Kidney epithelial cell (primary cell): Measurements from ENCODE around the gene ABHD16A. TPM values are rescaled to one million over a fixed set of nuclear protein-coding genes. Genes with fewer than 3 reads are reported as not detected.

Source experiments
- DNase-seq: peaks from one replicate; pipeline ENCODE4 v3.0.0-alpha.2; 2010; ENCODE audit warnings: low read depth
- H3K27me3 ChIP-seq: 2 replicates; pipeline ENCODE4 v1.6.0; 2011; ENCODE audit warnings: low read length; ENCODE audit not compliant: control insufficient read depth, insufficient read depth
- H3K36me3 ChIP-seq: 2 replicates; pipeline ENCODE4 v1.5.1; 2011; ENCODE audit warnings: low read length; ENCODE audit not compliant: control insufficient read depth, insufficient read depth
- H3K4me3 ChIP-seq: 2 replicates; pipeline ENCODE4 v1.5.1; 2011; ENCODE audit warnings: low read depth, mild to moderate bottlenecking, control low read depth, low read length
- total RNA-seq: library from RNA; depleted of rRNA; stranded (reverse); fragments of >200 nt; gene quantifications from 2 replicates; pipeline ENCODE4 v1.2.3, GENCODE V29; 2015
- TF ChIP-seq, protein P1 (sequence below): IDR thresholded peaks from 2 replicates; pipeline ENCODE4 v1.5.1; 2011; ENCODE audit warnings: mild to moderate bottlenecking, moderate library complexity, low read length, control low read depth, inconsistent platforms; ENCODE audit not compliant: insufficient read depth, poor library complexity, severe bottlenecking

The ABHD16A gene
- total RNA-seq, 1 donor from 2014 or later = 43.8 TPM

DNA sequence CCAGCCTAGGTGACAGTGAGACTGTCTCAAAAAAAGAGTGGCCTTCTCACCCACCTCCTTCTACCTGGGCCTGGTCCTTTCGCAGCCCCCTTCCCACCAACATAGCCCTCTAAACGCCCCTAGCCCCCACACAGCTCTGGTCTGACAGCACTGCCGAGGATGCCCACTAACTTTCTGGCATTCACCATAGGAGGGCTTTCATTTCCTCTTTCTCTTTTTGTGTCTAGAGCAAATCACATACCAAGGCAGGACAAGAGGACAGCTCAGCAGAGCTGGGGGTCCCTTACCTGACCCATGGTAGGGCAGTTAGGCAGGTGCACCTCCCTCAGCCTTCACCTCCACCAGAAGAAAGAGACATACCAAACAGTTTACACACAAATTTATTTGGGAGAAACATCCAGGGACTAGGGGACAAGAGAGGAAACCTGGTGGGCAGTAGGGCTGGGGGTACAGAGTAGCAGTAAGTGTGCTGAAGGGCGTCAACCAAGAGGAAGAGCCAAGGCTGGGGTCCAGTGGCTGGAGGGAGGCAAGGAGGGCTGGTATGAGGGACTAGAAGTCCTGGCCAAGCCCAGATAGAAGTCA lies 26.7 kb downstream of the ABHD16A start:
- no peak overlapping the region for H3K4me3 ChIP-seq
- TF ChIP-seq, protein P1, sequence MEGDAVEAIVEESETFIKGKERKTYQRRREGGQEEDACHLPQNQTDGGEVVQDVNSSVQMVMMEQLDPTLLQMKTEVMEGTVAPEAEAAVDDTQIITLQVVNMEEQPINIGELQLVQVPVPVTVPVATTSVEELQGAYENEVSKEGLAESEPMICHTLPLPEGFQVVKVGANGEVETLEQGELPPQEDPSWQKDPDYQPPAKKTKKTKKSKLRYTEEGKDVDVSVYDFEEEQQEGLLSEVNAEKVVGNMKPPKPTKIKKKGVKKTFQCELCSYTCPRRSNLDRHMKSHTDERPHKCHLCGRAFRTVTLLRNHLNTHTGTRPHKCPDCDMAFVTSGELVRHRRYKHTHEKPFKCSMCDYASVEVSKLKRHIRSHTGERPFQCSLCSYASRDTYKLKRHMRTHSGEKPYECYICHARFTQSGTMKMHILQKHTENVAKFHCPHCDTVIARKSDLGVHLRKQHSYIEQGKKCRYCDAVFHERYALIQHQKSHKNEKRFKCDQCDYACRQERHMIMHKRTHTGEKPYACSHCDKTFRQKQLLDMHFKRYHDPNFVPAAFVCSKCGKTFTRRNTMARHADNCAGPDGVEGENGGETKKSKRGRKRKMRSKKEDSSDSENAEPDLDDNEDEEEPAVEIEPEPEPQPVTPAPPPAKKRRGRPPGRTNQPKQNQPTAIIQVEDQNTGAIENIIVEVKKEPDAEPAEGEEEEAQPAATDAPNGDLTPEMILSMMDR = no peak
- H3K36me3 ChIP-seq = peaks cover 1% of the 10 kb centered on the region
- DNase-seq = no peak
- H3K27me3 ChIP-seq = no peaks in the 10 kb centered on the region

DNA sequence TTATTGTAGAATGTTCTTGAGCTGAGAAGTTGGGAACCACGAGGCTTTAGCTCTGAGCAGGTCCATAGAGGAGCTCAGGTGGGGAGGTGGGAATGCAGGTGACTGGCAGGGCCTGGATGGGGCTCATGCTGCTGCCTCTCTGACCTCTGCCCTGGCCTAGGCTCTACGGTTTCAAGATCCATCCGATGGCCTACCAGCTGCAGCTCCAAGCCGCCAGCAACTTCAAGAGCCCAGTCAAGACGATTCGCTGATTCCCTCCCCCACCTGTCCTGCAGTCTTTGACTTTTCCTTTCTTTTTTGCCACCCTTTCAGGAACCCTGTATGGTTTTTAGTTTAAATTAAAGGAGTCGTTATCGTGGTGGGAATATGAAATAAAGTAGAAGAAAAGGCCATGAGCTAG lies 33.4 kb downstream of the ABHD16A start, which contains the start of gene LY6G5B:
Gene LY6G5B (plus strand): TSS at position 301 of the 400 bp plus-strand sequence. CDS start 975 bp downstream, outside the sequence.
- H3K27me3 ChIP-seq = no peaks in the 10 kb centered on the region
- no peak within 1 kb of the TSS for H3K4me3 ChIP-seq
- peaks cover 14% of the 10 kb centered on the region for H3K36me3 ChIP-seq
- TF ChIP-seq, protein P1 = no peak
- no peak for DNase-seq

DNA sequence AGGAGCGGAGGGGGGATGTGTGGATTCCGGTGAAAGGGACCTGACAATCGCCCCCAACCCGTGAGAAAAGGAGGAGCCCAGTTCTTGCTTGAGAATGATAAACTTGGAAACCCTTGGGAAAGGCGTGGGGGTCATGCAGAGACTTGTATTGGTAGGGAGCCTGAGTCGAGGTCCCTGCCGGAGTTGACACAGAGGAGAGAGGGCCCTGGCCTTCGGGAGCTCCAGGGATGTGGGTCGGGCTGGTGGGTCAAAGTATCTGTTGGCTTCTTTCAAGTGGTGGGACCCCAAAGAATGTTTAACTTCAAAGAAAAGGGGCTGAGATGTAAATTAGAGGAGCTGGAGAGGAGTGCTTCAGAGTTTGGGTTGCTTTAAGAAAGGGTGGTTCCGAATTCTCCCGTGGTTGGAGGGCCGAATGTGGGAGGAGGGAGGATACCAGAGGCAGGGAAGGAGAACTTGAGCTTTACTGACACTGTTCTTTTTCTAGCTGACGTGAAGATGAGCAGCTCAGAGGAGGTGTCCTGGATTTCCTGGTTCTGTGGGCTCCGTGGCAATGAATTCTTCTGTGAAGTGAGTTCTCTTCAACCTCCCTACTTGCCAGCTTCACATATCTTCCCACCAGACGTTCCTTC lies 36.7 kb downstream of the ABHD16A start:
- DNase-seq = no peak
- Histone ChIP-seq H3K27me3 (no peaks in the 10 kb centered on the region), H3K4me3 (peak overlapping the region; percentile 99), H3K36me3 (peaks cover 12% of the 10 kb centered on the region)
- TF ChIP-seq, protein P1 = no peak

GRCh38 chr6:31665501-31666336 lies 37.4 kb downstream of the ABHD16A start, which contains the start of gene CSNK2B:
TSS of gene CSNK2B (plus strand) at chr6:31666080. CDS start at chr6:31666832, 752 bp downstream.
- Histone ChIP-seq H3K36me3 (peaks cover 10% of the 10 kb centered on the region), H3K27me3 (no peaks in the 10 kb centered on the region), H3K4me3 (peak within 1 kb of the TSS; percentile 99)
- DNase-seq = peak; percentile 87
- TF ChIP-seq, protein P1 = no peak

- H3K4me3 ChIP-seq = peak within 1 kb of the TSS; percentile 99
- no peaks in the 10 kb centered on the region for H3K27me3 ChIP-seq
- peaks cover 9% of the 10 kb centered on the region for H3K36me3 ChIP-seq
- peak; percentile 80 for DNase-seq
- TF ChIP-seq, protein P1 = no peak
Measured at GRCh38 chr6:31664790-31665500, 38.2 kb downstream of the ABHD16A start, which contains the start of gene GPANK1. TSS of gene GPANK1 (minus strand) at chr6:31664997. CDS start at chr6:31664478, 519 bp downstream.
